ENCODE results near the gene BBS10.
A peak's percentile ranks its signal among the peaks of the same experiment; 100 is the strongest.
"Not testable (repeated sequence)": the region's sequence is repeated elsewhere in the genome, so short reads cannot be mapped to it uniquely, and the experiment has no call there.

BBS10 gene

DNA sequence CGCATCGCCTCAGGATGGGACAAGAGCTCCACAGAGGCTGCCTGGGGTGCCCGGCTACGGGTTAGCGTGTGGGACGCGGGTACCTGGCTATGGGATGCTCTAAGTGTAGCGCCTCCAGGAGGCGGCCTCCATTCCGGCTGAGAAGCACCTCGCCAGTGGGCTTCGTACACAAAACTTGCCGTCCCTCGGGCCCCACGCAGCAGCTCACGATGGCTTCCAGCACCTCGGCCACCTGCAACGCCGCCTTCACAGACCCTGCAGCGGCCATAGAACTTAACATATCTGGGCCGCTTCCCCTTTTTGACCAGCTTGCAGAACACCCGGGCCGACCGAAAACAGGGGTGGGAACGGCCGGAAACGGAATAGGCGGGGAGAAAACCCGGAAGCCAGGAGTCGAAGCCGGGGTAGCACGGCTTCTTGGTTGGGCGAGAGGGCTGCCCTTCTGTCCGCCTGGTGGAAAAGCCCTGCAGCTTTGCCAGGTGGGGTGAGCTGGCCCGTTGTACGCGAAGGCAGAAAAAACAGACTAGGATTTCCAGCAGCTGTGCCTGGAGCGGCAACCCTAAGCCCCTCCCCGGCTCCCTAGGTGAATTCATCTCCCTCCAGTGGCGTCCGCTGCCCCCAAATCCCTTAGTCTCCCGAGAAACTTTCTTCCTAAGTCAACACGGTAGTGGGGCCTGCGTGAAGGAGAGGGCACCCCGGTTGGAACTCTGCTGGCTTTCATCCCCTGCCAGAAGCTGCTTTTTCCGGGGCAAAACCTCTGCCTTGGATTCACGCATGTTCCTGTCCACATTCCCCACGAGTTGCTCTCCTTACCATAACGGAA is at the start of gene BBS10:
Gene BBS10 (minus strand): TSS at position 337 of the 823 bp plus-strand sequence. CDS start 57 bp downstream, at position 280.
- H3K9me3 ChIP-seq (ENCODE audit: control insufficient read depth in 1 of 2, low read length in 2 of 2) = no peaks in the 10 kb centered on the region
- no peaks in the 10 kb centered on the region for H3K36me3 ChIP-seq (ENCODE audit: control insufficient read depth in 1 of 2, insufficient read depth in 2 of 2, low read length in 2 of 2)
- peaks cover 0 to 28% of the 10 kb centered on the region in 2 donors for H3K4me1 ChIP-seq (ENCODE audit: control insufficient read depth in 1 of 2, insufficient read depth in 2 of 2, low read length in 2 of 2)
- H3K27ac ChIP-seq (ENCODE audit: low read length) = peak within 1 kb of the TSS; percentile 80
- H3K4me3 ChIP-seq (ENCODE audit: low read depth in 1 of 2, low read length in 2 of 2) = peak within 1 kb of the TSS; percentile 91 to 97
- H3K27me3 ChIP-seq (ENCODE audit: low read depth, low read length) = no peaks in the 10 kb centered on the region

DNA sequence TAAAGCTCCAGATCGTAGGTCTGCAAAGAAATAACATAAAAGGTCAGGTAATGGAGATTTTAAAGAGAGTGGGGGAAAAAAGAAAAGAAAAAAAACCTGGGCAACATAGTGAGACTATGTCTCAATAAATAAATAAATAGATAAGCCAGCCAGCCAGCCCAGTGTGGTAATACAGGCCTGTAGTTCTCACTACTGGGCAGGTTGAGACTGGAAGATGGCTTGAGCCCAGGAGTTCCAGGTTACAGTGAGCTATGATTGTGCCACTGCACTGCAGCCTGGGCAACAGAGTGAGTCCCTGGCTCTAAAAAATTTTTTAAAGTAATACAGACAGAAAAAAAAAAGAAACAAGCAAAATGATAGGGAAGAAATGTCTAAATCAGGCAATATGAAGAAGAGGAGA is 43.2 kb upstream of the BBS10 start:
- Histone ChIP-seq H3K4me3 (ENCODE audit: low read depth in 1 of 2, low read length in 2 of 2) (no peak overlapping the region), H3K9me3 (ENCODE audit: control insufficient read depth in 1 of 2, low read length in 2 of 2) (no peaks in the 10 kb centered on the region), H3K27ac (ENCODE audit: low read length) (no peak overlapping the region), H3K36me3 (ENCODE audit: control insufficient read depth in 1 of 2, insufficient read depth in 2 of 2, low read length in 2 of 2) (peaks cover 16 to 34% of the 10 kb centered on the region in 2 donors), H3K4me1 (ENCODE audit: control insufficient read depth in 1 of 2, insufficient read depth in 2 of 2, low read length in 2 of 2) (no peaks in the 10 kb centered on the region), H3K27me3 (ENCODE audit: low read depth, low read length) (no peaks in the 10 kb centered on the region)

DNA sequence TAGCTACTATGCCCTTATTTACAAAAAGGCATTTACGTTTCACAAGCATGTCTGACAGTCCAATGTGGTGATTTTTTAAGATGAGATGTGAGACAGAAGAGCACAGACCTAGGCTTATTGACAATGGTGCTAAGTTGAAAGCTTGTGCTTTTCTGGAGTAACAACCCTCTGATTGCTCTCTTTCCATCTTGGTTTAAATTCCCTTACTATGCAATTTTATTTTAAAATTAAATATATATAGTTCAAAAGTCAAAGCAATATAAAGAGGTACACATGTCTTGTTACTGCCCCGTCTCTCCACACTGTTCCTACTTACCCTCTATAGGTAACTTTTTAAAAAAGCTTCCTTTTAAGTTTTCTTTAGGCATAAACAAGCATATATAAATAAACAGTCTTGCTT is 39.4 kb upstream of the BBS10 start:
- Histone ChIP-seq H3K36me3 (ENCODE audit: control insufficient read depth in 1 of 2, insufficient read depth in 2 of 2, low read length in 2 of 2) (peaks cover 20 to 37% of the 10 kb centered on the region in 2 donors), H3K4me1 (ENCODE audit: control insufficient read depth in 1 of 2, insufficient read depth in 2 of 2, low read length in 2 of 2) (no peaks in the 10 kb centered on the region), H3K4me3 (ENCODE audit: low read depth in 1 of 2, low read length in 2 of 2) (no peak overlapping the region)

DNA sequence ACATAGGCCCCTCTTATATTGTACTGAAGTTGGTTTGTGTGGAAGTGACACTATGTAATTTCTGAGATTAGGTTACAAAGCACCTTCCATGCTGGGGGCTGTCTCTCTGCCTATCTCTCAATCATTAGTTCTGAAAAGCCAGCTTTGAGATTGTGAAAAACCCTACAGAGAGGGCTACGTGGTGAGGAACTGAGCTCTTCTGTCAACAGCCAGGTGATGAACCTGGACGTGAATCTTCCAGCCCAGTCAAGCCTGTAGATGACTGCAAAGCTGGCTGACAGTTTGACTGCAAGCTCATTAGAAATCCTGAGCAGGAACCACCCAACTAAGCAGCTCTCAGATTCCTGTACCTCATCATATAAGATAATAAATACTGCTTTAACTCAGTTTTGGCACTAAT is 36.3 kb upstream of the BBS10 start:
- Histone ChIP-seq H3K9me3 (ENCODE audit: control insufficient read depth in 1 of 2, low read length in 2 of 2) (no peaks in the 10 kb centered on the region), H3K27ac (ENCODE audit: low read length) (no peak overlapping the region), H3K4me1 (ENCODE audit: control insufficient read depth in 1 of 2, insufficient read depth in 2 of 2, low read length in 2 of 2) (no peaks in the 10 kb centered on the region), H3K36me3 (ENCODE audit: control insufficient read depth in 1 of 2, insufficient read depth in 2 of 2, low read length in 2 of 2) (peaks cover 13 to 17% of the 10 kb centered on the region in 2 donors), H3K27me3 (ENCODE audit: low read depth, low read length) (no peaks in the 10 kb centered on the region), H3K4me3 (ENCODE audit: low read depth in 1 of 2, low read length in 2 of 2) (no peak overlapping the region)

More for the DNA sequence above, 39.4 kb upstream of the BBS10 start:
- H3K9me3 ChIP-seq (ENCODE audit: control insufficient read depth in 1 of 2, low read length in 2 of 2) = no peaks in the 10 kb centered on the region
- H3K27ac ChIP-seq (ENCODE audit: low read length) = no peak overlapping the region
- no peaks in the 10 kb centered on the region for H3K27me3 ChIP-seq (ENCODE audit: low read depth, low read length)

DNA sequence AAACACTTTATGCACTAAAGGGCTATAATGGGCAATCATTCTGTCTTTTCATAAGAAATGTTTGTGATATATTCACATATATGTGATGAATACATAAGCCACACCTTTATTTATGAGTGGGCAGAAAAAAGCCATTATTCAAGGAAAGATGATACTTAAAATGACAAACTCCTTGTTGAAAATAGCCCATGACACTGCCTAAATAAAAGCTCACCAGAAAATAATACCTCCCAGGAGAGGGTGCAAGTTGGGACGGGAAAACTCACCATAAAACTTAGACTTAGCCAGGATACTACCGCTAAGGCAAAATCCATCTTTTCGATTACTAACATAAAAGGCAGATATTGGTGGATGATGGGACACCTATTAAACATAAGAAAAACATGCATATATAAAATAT is 35.8 kb upstream of the BBS10 start:
- H3K36me3 ChIP-seq (ENCODE audit: control insufficient read depth in 1 of 2, insufficient read depth in 2 of 2, low read length in 2 of 2) = peaks cover 7 to 12% of the 10 kb centered on the region in 2 donors
- no peak overlapping the region for H3K27ac ChIP-seq (ENCODE audit: low read length)
- H3K4me3 ChIP-seq (ENCODE audit: low read depth in 1 of 2, low read length in 2 of 2) = no peak overlapping the region
- H3K9me3 ChIP-seq (ENCODE audit: control insufficient read depth in 1 of 2, low read length in 2 of 2) = no peaks in the 10 kb centered on the region
- no peaks in the 10 kb centered on the region for H3K4me1 ChIP-seq (ENCODE audit: control insufficient read depth in 1 of 2, insufficient read depth in 2 of 2, low read length in 2 of 2)
- H3K27me3 ChIP-seq (ENCODE audit: low read depth, low read length) = no peaks in the 10 kb centered on the region

DNA sequence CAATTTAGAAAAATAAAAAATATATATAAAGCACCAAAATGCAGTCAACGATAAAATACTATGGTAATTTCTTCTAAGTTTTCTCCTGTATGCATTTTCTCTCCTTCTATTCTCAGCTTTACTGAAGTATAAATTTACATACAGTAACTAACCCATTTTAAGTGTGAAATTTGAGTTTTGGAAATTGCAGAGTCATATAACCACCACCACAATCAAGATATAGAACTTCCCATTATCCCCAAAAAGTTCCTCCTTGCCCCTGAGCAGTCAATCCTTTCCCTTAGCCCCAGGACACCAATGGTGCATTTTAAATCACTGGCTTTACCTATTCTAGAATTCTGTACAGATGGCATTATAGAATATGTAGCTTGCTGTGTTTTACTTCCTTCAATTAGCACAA is 31.0 kb upstream of the BBS10 start:
- H3K27ac ChIP-seq (ENCODE audit: low read length) = no peak overlapping the region
- no peaks in the 10 kb centered on the region for H3K9me3 ChIP-seq (ENCODE audit: control insufficient read depth in 1 of 2, low read length in 2 of 2)
- H3K36me3 ChIP-seq (ENCODE audit: control insufficient read depth in 1 of 2, insufficient read depth in 2 of 2, low read length in 2 of 2) = peaks cover 9 to 35% of the 10 kb centered on the region in 2 donors
- no peaks in the 10 kb centered on the region for H3K4me1 ChIP-seq (ENCODE audit: control insufficient read depth in 1 of 2, insufficient read depth in 2 of 2, low read length in 2 of 2)
- no peaks in the 10 kb centered on the region for H3K27me3 ChIP-seq (ENCODE audit: low read depth, low read length)
- no peak overlapping the region for H3K4me3 ChIP-seq (ENCODE audit: low read depth in 1 of 2, low read length in 2 of 2)

DNA sequence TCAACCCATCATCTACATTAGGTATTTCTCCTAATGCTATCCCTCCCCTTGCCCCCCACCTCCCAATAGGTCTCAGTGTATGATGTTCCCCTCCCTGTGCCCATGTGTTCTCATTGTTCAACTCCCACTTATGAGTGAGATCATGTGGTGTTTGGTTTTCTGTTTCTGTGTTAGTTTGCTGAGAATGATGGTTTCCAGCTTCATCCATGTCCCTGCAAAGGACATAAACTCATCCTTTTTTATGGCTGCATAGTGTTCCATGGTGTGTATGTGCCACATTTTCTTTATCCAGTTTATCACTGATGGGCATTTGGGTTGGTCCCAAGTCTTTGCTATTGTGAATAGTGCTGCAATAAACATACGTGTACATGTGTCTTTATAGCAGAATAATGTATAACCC is 28.7 kb upstream of the BBS10 start:
- H3K4me1 ChIP-seq (ENCODE audit: control insufficient read depth in 1 of 2, insufficient read depth in 2 of 2, low read length in 2 of 2); H3K9me3 ChIP-seq (ENCODE audit: control insufficient read depth in 1 of 2, low read length in 2 of 2); H3K27me3 ChIP-seq (ENCODE audit: low read depth, low read length); H3K4me3 ChIP-seq (ENCODE audit: low read depth in 1 of 2, low read length in 2 of 2); H3K27ac ChIP-seq (ENCODE audit: low read length): not testable (repeated sequence)
- H3K36me3 ChIP-seq (ENCODE audit: control insufficient read depth in 1 of 2, insufficient read depth in 2 of 2, low read length in 2 of 2) = peaks cover 11 to 41% of the 10 kb centered on the region in 2 donors

DNA sequence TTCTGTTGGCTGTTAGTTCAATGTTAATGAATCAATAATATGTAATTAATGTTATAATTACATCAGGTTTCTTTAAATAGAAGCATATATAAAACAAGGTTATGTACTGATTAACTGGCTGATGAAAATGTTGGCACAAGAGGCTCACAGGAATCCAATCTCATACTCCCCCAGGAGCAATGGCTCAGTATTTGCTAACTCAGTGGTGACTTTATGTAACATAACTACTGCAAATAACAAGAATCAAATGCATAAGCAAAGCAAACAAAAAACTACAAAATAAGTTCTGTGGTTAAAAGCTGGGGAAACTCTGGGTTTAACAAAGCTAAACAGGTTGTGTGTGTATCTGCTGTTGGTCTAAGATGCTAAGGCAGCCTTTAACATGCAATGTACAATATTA is 27.7 kb upstream of the BBS10 start:
- Histone ChIP-seq H3K9me3 (ENCODE audit: control insufficient read depth in 1 of 2, low read length in 2 of 2) (no peaks in the 10 kb centered on the region), H3K4me3 (ENCODE audit: low read depth in 1 of 2, low read length in 2 of 2) (no peak overlapping the region), H3K4me1 (ENCODE audit: control insufficient read depth in 1 of 2, insufficient read depth in 2 of 2, low read length in 2 of 2) (no peaks in the 10 kb centered on the region), H3K27ac (ENCODE audit: low read length) (no peak overlapping the region), H3K36me3 (ENCODE audit: control insufficient read depth in 1 of 2, insufficient read depth in 2 of 2, low read length in 2 of 2) (peaks cover 11 to 41% of the 10 kb centered on the region in 2 donors), H3K27me3 (ENCODE audit: low read depth, low read length) (no peaks in the 10 kb centered on the region)

DNA sequence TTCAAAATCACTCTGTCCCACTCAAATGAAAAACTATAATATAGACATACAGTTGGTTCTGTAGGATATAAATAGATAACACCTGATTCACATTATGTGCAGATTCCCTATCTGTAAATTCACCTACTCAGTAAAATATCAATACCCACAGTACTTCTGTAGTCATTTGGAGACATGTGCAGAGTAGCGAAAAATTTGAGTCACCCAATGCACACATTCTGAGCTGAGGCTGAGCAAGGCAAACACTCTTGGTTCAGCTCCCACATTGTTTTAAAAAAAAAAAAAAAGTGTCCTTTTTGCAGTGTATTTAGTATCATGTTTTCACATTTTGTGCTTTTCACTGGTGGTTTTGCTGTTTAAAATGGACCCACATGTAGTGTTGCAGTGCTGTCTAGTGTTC is 27.3 kb upstream of the BBS10 start:
- no peaks in the 10 kb centered on the region for H3K27me3 ChIP-seq (ENCODE audit: low read depth, low read length)
- peaks cover 11 to 44% of the 10 kb centered on the region in 2 donors for H3K36me3 ChIP-seq (ENCODE audit: control insufficient read depth in 1 of 2, insufficient read depth in 2 of 2, low read length in 2 of 2)
- H3K9me3 ChIP-seq (ENCODE audit: control insufficient read depth in 1 of 2, low read length in 2 of 2) = no peaks in the 10 kb centered on the region
- H3K4me1 ChIP-seq (ENCODE audit: control insufficient read depth in 1 of 2, insufficient read depth in 2 of 2, low read length in 2 of 2) = no peaks in the 10 kb centered on the region
- H3K4me3 ChIP-seq (ENCODE audit: low read depth in 1 of 2, low read length in 2 of 2) = no peak overlapping the region
- no peak overlapping the region for H3K27ac ChIP-seq (ENCODE audit: low read length)

DNA sequence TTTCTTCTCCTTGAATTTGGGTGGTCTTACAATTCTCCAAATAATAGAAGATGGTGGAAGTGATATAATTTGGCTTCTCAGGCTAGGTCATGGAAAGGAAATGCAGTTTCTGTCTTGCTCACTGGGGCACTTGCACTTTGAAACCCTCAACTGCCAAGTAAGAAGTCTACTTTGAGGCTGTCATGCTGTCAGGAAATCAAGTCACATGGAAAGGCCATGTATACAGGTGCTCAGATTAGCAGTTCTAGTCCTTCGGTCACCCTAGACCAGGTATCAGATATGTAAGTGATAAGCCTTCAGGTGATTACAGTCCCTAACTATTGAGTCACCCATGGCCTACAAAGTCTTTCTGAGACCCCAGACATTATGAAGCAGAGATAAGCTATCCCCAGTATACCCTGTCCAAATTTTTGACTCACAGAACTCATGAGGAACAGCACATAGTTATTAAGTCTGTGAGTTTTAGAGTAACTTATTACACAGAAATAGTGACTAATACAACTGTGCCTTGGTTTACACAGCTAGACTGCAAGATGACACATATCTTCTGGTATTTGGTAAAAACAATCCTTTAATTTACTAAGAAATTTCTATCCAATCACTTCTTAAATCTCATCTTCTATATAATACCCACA is 26.3 kb upstream of the BBS10 start:
- H3K36me3 ChIP-seq (ENCODE audit: control insufficient read depth in 1 of 2, insufficient read depth in 2 of 2, low read length in 2 of 2) = peaks cover 11 to 54% of the 10 kb centered on the region in 2 donors
- H3K4me3 ChIP-seq (ENCODE audit: low read depth in 1 of 2, low read length in 2 of 2) = no peak overlapping the region
- H3K27ac ChIP-seq (ENCODE audit: low read length) = no peak overlapping the region
- no peaks in the 10 kb centered on the region for H3K27me3 ChIP-seq (ENCODE audit: low read depth, low read length)
- H3K9me3 ChIP-seq (ENCODE audit: control insufficient read depth in 1 of 2, low read length in 2 of 2) = no peaks in the 10 kb centered on the region
- no peaks in the 10 kb centered on the region for H3K4me1 ChIP-seq (ENCODE audit: control insufficient read depth in 1 of 2, insufficient read depth in 2 of 2, low read length in 2 of 2)

DNA sequence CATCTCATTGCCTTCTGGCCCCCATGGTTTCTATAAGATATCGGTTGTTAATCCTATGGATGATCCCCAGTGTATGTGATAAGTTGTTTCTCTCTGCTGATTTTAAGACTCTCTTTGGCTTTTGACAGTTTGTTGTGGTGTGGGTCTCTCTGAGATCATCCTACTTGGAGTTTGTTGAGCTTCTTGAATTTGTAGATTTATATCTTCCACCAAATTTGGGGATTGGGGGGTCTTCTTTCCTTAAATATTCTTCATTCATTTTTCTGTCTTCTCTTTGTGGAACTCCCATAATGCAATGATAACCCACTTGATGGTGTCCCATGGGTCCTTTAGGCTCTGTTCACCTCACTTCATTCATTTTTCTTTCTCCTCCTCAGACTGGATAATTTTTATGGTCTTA is 20.0 kb upstream of the BBS10 start:
- H3K4me1 ChIP-seq (ENCODE audit: control insufficient read depth in 1 of 2, insufficient read depth in 2 of 2, low read length in 2 of 2) = no peaks in the 10 kb centered on the region
- no peaks in the 10 kb centered on the region for H3K27me3 ChIP-seq (ENCODE audit: low read depth, low read length)
- no peaks in the 10 kb centered on the region for H3K9me3 ChIP-seq (ENCODE audit: control insufficient read depth in 1 of 2, low read length in 2 of 2)
- no peak overlapping the region for H3K27ac ChIP-seq (ENCODE audit: low read length)
- H3K36me3 ChIP-seq (ENCODE audit: control insufficient read depth in 1 of 2, insufficient read depth in 2 of 2, low read length in 2 of 2) = peaks cover 13 to 55% of the 10 kb centered on the region in 2 donors
- no peak overlapping the region for H3K4me3 ChIP-seq (ENCODE audit: low read depth in 1 of 2, low read length in 2 of 2)

Data from muscle layer of duodenum (tissue), 2 donors.